Measurements from ENCODE around the gene ALLC. TPM values are rescaled to one million over a fixed set of nuclear protein-coding genes. Genes with fewer than 3 reads are reported as not detected.

Gene ALLC
- total RNA-seq, 2 experiments from 2014 or later: not detected

- ChIA-PET CTCF (no interaction called here), POLR2A (no interaction called here)
- no peak for ATAC-seq
- TF ChIP-seq CTCF (IDR thresholded peaks at IDR 0.05): no peak
- Mint-ChIP-seq H3K4me1 (ENCODE audit: low read depth) (no peaks in the 10 kb centered on the region), H3K4me3 (no peak overlapping the region), H3K36me3 (ENCODE audit: low read depth) (no peaks in the 10 kb centered on the region), H3K27me3 (peaks cover 2% of the 10 kb centered on the region), H3K27ac (no peak overlapping the region), H3K9me3 (no peaks in the 10 kb centered on the region)
- intact Hi-C loops (cut with micrococcal nuclease): no loop called here
- no peak for DNase-seq
Measured at GRCh38 chr2:3680548-3681345, 22.7 kb downstream of the ALLC start.

GRCh38 chr2:3681625-3682024, 23.6 kb downstream of the ALLC start:
- ATAC-seq: no peak
- H3K36me3 Mint-ChIP-seq (ENCODE audit: low read depth): no peaks in the 10 kb centered on the region
- intact Hi-C loops (cut with micrococcal nuclease): no loop called here
- H3K27me3 Mint-ChIP-seq: peaks cover 2% of the 10 kb centered on the region
- no peak for DNase-seq
- H3K9me3 Mint-ChIP-seq: no peaks in the 10 kb centered on the region
- H3K27ac Mint-ChIP-seq: no peak overlapping the region
- TF ChIP-seq CTCF (IDR thresholded peaks at IDR 0.05): no peak
- ChIA-PET CTCF (no interaction called here), POLR2A (no interaction called here)
- H3K4me3 Mint-ChIP-seq: no peak overlapping the region
- no peaks in the 10 kb centered on the region for H3K4me1 Mint-ChIP-seq (ENCODE audit: low read depth)

GRCh38 chr2:3682811-3683210, 24.8 kb downstream of the ALLC start:
- TF ChIP-seq CTCF (IDR thresholded peaks at IDR 0.05): no peak
- DNase-seq (no peak), ATAC-seq (no peak)
- CTCF ChIA-PET: no interaction called here
- Mint-ChIP-seq H3K27me3 (peaks cover 2% of the 10 kb centered on the region), H3K4me3 (no peak overlapping the region), H3K4me1 (ENCODE audit: low read depth) (no peaks in the 10 kb centered on the region), H3K9me3 (no peaks in the 10 kb centered on the region), H3K27ac (no peak overlapping the region), H3K36me3 (ENCODE audit: low read depth) (no peaks in the 10 kb centered on the region)
- POLR2A ChIA-PET: no interaction called here
- intact Hi-C loops (cut with micrococcal nuclease): no loop called here

- DNase-seq (no peak), ATAC-seq (no peak)
- CTCF ChIA-PET: no interaction called here
- Mint-ChIP-seq H3K36me3 (ENCODE audit: low read depth) (no peaks in the 10 kb centered on the region), H3K27ac (no peak overlapping the region), H3K4me1 (ENCODE audit: low read depth) (no peaks in the 10 kb centered on the region), H3K27me3 (peaks cover 4% of the 10 kb centered on the region), H3K9me3 (no peaks in the 10 kb centered on the region), H3K4me3 (no peak overlapping the region)
- POLR2A ChIA-PET: no interaction called here
- intact Hi-C loops (cut with micrococcal nuclease): no loop called here
- no peak for TF ChIP-seq CTCF (IDR thresholded peaks at IDR 0.05)
Measured at GRCh38 chr2:3683748-3684454, 25.9 kb downstream of the ALLC start.

- no peak for ATAC-seq
- Mint-ChIP-seq H3K4me1 (ENCODE audit: low read depth) (no peaks in the 10 kb centered on the region), H3K9me3 (no peaks in the 10 kb centered on the region), H3K4me3 (no peak overlapping the region), H3K36me3 (ENCODE audit: low read depth) (no peaks in the 10 kb centered on the region), H3K27me3 (peaks cover 4% of the 10 kb centered on the region), H3K27ac (no peak overlapping the region)
- intact Hi-C loops (cut with micrococcal nuclease): no loop called here
- TF ChIP-seq CTCF (IDR thresholded peaks at IDR 0.05): no peak
- ChIA-PET POLR2A (no interaction called here), CTCF (no interaction called here)
- no peak for DNase-seq
Measured at GRCh38 chr2:3689998-3690748, 32.2 kb downstream of the ALLC start.
